GM21367 (cell line): ENCODE data around the gene SNAP47.

Source experiments
- ATAC-seq: cut with Tn5 transposase; IDR thresholded peaks from one replicate; pipeline ENCODE4 v1.9.1; 2021; ENCODE audit not compliant: unreplicated experiment

Gene SNAP47

DNA sequence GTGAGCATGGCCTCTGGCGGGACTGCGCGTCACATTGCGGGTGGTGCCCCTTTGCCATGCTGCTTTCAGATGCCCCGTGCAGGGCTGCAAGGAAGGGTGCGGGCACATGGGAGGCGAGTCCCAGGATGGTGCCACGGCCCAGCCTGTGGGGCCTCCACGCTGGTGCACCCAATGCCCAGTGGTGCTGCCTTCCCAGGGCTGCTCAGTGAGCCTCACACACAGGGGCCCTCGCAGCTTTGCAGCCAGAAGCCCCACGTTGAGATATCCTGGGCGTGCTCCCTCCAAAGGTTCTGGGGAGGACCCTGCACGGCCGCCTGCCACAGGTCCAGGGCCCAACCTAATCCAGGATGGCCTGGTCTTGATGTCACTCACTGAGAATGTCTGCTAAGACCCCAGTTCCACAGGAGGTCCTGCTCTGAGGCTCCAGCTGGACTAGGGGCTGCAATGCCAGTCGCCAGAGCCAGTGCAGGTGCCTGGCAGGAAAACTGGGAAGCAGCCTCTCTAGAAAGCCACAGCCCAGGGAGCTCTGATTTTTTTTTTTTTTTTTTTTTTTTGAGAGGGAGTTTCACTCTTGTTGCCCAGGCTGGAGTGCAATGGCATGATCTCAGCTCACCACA, 46.2 kb downstream of the SNAP47 start:
- ATAC-seq: no peak

DNA sequence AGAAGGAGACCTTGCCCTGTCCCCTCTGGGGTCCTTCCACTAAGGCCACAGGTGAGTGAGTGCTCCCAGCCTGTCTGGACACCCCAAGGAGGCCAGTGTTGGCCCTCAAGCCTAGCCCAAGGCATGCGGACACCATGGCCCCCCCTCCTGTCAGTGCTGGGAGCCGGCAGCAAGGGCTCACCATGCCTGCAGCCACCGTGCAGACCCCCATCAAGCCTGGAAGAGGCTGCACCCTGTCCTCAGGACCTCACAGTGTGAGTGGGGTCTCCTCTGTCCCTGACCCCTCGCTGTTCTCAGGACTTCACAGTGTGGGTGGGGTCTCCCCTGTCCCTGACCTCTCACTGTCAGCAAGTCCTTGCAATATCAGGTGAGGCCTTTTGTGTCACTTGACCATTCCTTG, 47.0 kb downstream of the SNAP47 start:
- ATAC-seq: no peak

DNA sequence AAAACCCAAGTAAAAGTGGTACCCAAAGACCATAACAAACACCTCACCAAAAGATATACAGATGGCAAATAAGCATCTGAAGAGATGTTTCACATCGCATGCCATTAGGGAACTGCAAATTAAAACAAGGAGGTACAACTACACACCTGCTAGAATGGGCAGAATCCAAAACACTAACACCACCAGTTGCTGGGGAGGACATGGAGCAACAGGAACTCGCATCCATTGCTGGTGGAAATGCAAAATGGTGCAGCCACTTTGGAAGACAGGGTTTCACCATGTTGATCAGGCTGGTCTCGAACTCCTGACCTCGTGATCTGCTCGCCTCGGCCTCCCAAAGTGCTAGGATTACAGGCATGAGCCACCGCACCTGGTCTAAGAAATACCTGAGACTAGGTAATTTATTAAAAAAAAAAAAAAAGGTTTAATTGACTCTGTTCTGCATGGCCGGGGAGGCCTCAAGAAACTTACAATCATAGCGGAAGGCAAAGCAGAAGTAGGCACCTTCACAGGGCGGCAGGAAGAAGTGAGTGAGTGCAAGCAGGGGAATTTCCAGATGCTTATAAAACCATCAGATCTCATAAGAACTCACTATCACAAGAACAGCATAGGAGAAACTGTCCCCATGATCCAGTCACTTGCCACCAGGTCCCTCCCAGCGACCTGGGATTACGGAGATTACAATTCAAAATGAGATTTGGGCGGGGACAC, 50.0 kb downstream of the SNAP47 start:
- ATAC-seq: no peak

DNA sequence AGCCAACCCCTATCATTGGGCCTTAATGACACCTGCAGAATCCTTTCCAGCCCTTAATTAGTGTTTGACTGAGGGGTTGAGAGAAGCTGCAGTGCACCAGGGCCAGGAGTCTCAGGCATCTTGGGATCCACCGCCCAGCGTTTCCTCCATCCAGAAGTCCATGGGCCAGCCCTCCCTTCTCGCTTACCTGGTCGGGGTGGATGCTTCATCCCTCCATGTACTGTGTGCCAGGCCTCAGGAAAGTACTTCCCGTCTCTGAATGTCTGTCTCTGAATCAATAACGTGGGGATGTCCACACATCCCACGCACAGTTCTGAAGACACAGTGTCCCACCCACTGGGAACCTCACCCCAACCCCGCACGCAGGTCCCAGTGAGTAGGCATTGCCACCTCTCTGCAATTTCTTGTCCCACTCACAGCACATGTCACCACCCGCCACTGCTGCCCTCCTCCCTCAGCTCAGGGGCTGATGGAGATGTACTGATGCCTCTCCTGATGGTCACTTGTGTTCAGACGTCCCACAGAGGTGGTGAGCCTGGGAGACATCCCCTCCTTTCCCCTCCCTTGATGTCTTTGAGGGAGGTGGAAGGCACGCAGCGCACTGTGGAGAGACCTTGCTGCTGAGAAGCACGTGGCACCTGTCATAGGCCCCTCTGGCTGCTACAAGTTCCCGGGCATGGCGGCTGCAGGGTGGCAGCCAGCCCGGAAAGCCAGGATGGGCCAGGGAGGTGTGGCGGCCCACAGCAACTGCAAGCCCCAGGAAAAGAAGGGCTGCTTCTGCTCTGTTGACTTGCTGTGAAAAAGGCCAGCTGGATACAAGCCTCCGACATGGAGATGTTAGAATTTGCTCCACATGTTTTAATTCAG, 50.8 kb downstream of the SNAP47 start:
- no peak for ATAC-seq

DNA sequence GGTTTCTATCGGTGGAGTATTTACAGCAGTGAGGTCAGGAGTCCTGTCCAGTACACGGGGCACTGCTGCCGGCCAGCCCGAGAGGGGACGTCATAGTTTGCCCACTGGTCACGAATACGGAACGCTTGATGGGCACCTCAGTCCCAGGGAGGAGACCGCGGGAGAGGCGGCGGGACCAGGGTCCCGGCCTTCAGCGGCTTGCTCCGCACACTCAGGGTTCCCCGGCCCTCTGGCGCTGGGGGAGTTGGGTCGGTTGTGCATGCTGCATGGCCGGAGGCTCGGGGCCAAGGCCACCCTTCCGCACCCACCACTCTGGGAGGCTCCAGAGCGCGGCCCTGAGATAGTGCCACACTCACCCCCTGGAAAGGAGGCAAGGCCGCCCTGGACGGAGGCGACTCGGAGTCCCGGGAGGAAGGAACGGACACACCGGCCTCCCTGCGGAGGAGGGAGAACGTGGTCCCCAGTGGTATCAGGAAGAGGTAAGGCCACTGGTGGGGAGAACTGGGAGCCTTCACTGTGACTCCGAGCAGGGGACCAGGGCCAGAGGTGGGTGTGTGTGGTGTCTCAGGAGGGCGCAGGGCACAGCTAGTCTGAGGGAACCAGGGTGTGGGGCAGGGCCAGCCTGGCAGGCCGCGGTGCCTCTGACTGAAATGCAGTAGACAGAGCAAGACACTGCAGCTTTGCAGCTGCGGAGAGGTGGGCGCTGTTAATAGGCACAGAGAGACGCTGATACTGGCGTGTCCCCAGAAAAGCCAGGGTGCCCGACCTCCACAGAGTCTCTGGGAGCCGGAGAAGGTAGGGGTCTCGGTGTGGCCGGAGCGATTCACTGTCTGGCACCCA, 51.7 kb downstream of the SNAP47 start:
- no peak for ATAC-seq

DNA sequence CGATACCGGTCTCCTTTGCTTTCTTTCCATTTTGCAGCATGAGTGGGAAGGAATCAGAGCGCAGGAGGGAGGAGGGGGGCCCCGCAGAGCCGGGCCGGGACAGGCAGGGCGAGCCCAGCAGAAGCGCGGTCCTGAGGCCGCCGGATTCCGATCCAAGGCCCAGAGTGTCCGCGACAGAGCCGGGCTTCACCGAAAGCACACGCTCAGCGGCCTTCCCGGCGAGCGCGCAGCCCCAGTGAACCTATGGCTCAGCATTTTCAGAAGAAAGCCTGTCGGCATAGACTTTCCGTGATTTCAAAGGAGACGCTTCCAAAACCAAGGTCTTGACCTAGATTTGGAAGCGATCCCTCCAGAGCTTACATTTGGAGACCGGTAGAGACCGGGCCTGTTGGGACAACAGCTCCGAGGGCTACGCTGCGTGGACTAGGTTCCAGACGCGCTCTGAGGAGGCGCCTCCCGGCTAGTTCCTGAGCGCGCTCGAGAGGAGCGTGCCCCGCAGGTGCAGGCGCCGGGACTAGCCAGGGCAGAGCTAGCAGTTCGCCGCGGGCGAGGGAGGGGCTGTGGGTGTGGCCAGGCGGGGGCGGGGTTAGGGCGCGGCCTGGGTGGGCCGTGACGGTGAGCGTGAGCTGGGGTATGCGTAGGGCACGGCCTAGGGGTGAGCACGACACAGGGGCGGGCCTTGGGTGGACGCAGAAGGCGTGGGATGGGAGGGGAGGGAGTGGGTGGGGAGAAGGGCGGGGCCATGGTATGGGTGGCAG, 52.5 kb downstream of the SNAP47 start:
- ATAC-seq: peak; percentile 94

DNA sequence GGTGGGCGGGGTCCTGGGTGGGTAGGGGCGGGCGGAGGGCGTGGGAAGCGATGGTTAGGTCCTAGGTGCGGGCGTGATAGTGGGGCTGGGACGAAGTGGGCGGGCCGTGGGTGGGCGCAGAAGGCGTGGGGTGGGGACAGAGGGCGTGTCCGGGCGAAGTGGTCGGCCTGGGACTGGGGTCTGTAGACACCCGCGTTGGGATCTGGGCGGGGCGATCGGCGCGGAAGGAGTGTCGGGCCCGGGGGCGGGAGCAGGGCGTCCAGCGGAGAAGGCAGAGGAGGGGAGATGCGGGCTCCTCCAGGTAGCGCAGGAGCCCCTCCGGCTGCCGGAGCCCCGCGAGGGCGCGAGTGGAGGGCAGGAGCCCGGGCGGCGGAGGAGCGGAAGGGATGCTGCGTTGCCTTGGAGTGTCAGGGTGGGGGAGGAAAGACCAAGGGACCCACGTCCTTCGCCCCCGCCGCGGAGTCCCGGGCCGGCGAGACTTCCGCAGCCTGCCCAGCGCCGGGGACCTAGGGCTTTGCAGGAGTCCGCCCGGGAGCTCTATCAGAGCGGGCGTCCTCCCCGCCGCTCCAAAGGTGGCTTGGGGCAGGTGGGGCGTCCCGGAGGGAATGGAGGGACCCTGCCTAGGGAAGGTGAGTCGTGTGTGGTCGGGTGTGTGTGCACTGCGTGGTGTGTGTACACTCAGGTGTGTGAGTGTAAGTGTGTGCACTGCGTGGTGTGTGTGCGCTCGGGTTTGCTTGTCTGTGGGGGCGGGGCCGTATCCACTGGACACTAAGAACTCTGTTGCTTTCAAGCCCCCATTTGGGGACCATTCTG, 53.2 kb downstream of the SNAP47 start:
- ATAC-seq: peak; percentile 56

DNA sequence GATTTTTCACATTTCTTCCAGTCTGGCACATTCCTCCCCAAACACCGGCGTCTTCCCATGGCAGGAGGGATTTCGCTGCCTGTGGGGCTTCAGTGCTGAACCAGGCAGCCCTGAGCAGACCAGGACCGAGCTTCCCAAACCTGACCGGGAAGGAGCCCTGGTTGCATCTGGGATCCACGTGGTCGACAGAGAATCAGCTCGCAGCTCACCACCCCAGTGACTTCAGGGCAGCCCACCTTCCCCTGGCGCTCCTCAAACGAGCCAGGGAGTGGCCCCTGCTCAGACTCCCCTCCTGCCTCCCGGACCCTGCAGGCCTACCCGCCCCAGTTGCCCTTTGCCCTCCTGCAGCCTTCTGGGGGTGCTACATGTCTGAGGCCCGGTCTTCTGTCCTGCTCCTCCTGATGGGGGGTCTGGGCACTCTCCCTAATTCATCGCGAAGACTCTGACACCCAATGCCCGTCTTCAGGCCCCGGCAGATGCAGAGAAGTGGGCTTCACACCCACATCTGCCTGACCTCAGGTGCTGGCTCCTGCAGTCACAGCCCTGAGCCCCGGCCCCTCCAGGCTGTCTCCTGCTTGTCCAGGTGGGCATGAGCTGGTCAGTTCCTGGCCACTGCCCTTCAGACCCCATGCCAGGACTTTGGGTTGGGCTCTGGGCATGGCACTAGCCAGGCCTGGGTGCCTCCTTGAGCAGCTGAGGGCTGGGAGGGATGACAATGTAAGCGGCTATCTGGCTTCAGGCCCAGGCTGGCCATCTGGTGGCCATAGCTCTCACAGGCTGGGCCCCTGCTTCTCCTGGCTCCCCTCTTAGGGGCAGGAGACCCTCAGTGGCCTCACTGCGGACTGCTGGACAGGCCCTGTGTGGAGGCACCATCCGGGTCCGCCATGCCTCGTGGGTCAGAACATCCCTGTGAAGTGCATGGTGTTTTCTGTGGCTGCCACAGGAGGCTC, 54.1 kb downstream of the SNAP47 start:
- no peak for ATAC-seq

DNA sequence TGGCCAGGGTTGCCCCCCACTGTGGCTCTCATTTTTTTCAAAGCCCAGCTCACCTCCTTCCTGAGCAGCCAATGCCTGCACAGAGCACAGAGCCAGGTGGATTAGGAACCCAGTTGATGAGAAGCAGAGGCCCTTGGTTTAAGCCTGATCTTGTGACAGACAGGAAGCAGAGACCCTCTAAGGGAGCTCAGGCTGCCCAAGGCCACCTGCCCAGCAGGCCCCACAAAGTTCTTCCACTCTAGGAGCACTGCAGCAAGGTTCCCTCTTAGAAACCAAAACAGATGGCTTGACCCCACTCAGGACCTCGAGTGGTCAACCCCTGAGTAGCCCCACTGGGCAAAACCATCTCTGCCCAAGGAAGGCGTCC, 54.8 kb downstream of the SNAP47 start:
- ATAC-seq: no peak

DNA sequence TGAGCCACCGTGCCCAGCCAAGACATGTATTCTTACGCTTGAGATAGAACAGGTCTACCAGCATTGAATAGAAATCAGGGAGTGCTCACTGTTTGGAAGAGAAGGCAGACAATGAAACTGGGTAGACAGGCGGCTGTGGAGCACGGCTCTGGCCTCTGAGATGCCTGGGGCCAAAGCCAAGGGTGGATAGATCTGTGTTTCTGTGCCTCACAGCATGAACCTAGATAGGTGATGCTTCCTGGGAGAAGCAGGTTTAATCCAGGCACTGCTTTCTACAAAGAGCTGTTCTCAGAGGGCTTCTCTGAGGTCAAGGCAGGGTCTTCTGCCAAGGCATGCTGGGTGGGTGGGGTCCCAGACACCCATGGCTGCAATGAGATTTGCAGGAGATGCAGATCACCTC, 55.6 kb downstream of the SNAP47 start:
- no peak for ATAC-seq

DNA sequence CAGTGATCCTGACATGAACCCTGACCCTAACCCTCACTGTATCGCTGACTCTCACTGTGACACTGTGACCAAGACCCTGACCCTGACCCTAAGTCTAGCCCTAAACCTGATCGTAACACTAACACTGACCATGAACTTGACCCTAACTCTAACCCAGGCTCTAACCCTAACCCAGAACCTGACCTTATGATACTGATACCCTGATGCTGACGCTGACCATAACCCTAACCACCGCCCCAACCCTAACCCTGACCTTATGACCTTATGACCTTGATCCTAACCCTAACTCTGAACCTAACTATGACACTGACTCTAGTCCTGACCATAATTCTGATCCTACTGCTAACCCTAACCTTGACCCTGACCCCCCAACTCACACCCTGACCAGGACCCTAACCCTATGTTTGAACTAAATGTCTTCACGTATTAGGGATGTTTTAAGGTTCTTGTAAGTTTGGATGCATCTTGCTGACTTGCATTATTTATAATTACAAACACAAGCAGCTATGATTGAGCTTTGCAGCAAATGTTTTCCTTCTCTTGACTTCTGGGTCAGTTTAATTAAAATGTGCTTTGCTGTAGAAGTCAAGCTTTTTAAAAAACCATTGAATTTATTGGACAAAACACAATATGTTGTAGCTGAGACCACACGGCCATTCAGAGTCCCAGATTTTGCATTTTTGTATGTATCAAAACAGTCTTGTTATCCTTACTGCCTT, 56.3 kb downstream of the SNAP47 start:
- no peak for ATAC-seq

DNA sequence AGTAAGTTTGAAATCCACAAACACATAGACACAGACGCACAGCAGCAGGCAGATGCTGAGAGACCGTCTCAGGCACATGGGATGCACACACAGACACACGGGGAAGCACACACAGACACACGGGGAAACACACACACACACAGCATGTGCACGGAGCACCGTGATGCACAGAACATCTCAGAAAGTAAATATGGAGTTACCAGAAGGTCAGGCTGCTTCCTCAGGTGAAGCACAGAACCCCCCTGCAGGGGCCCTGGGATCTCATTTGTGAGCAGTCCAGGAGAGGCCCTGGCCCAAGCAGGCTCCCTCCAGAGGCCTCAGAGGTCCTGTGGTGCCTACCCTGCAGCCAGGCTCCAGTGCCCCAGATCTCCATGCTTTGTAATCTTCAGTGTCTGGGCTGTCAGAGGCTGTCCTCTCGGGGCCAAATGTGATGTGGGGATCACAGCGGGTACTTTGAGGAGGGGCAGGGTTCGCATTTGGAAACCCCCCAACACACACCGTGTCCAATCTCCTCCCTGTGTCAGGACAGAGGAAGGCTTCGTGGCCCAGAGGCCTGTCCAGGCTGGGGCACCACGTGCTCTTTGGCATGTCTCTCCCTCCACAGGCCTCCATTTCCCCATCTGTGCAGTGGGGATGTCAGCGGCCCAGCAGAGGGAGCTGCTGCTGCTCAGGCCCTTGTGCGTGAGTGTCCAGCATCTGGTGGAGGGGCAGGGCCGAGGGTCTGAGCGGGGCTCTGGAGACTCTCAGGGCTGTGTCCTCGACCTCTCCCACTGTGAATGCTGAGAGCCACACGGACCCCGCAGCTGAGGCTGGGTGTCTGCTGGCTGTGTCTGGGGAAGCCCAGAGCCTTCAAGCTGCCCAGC, 57.2 kb downstream of the SNAP47 start:
- ATAC-seq: no peak

DNA sequence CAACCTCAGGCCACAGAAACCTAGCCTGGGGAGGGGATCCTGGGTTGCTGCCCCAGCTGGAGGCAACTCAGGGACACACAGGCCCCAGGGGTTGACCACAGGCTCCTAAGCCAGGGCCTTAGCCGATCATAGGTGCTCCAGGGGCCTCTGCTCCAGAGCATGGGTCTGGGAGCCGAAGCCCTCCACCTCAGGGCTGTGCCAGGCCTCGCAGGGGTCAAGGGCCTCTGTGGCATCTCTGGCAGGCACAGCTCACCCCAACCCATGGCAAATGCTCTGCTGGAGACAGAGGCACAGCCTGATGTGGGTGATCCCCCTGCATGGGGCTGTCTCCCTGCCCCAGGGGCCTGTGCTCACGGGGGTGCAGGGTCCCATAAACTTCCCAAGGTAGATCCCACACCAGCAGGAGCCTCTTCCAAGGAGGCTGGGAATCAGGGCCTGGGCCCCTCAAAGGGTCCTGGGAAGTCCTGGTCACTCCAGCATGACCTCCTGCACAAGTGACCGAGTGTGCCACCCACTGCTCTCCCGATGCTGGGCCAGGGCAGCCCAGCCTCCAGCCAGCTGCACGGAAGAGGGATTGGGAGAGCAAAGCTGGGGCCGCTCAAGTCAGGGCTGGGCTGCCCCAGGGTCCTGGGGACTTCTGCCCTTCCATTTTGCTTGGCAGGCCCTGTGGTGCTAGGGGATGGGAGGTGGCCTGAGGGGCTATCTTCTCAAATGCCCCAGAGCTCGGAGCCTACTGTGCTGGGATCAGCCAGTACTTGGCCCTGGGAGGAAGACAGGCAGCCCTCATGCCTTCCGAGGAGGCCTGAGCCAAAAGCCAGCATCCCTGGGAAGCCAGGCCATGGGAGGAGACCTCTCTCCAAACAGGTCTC, 58.1 kb downstream of the SNAP47 start:
- no peak for ATAC-seq

DNA sequence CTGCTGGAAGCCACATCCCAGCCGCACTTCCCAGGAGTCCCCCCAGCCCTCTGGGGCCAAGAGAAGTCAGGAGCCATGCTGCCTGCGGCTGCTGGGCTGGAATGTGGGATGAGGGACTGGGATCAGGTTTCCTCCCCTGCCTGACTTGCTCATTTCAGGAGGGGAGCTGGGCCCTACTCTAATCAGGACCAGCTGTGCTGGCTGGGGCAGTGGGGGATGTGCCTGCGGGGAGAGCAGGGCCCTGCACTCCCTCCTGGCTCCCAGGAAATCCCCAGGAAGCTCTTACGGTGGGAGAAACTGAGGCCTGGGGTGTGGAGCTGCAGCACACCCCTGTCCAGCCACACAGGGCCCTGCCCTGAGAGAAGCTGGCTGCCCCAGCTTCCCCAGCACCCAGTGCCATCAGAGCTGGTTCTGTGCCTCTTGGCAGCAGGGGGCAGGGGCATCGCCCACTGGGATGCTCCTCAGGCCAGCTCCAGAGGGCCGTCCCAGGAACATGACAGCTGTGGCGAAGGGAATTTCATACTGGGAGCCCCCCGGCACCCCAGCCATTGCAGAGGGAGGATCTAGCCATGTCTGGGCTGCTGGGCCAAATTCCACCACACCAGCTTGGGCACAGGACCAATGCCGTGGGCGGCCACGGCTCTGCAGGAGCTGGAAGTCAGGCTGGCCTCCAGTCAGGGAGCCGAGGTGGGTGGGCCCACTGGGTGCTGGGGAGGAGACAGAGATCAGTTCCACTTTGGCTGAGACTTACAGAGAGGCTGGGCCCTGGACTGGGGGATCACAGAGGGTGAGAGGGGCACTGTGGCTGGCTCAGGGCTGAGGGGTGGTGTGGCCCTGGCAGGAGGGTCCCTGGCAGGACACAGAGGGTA, 58.9 kb downstream of the SNAP47 start:
- ATAC-seq: no peak

DNA sequence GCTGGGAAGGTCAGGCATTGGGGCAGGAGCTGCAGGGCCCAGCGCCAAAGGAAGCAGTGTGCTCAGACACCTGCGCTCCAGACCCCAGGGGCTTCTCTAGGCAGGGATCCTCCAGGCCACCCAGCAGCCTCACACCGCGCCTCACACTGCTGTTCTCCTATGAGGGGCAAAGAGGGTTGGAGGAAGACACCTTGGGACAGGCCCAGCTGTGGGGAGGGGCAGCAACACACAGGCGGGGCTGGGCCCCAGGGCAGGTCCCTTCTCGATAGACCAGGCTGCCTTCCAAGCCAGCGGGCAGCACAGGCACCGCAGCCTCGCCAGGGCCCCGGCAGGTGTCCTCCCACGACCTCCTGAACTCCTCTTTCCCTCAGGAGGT, 59.6 kb downstream of the SNAP47 start:
- ATAC-seq: no peak
